ENCODE results near the gene MBNL2. TPM values are rescaled to one million over a fixed set of nuclear protein-coding genes. Genes with fewer than 3 reads are reported as not detected.

MBNL2 gene
- total and polyA plus RNA-seq, 2 experiments from 2014 or later, result 0.55 to 3.2 TPM

DNA sequence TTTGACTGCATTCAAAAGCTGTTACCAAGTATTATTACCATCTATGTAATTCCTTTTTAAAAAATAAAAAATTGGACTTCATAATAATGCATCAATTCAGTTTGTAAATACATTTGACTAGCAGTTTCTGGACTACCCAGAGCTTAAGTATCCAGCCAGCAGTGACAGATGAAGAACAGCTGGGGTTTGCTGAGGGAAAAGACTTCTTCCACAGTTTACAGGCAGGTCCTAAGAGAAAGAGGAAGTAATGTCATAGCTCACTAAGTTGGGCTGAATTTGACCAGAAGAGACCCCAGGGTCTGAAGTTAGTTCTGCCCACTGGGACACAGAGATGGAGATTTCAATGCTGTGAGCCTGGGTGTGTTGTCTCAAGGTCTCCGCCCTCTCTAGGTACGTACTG, 96.4 kb downstream of the MBNL2 start:
- H3K4me2 ChIP-seq, result no peak overlapping the region
- no peaks in the 10 kb centered on the region for H3K9me3 Mint-ChIP-seq
- H3F3A ChIP-seq (replicated peaks; ENCODE audit: low read depth), result no peaks in the 10 kb centered on the region
- H3K36me3 Mint-ChIP-seq (ENCODE audit: low read depth), result no peaks in the 10 kb centered on the region
- ATAC-seq (no peak), DNase-seq (ENCODE audit: low spot score) (no peak)
- no peaks in the 10 kb centered on the region for H3K27me3 ChIP-seq (ENCODE audit: insufficient read depth)
- H3K27ac ChIP-seq (ENCODE audit: low read depth), result no peak overlapping the region
- 0 out of 2 replicates have a peak overlapping the region, but pooled peaks have one; percentile 14 for H2AFZ ChIP-seq
- H3K4me1 ChIP-seq (ENCODE audit: insufficient read depth), result no peaks in the 10 kb centered on the region
- no peaks in the 10 kb centered on the region for H3K9me2 ChIP-seq (ENCODE audit: insufficient read depth)
- TF ChIP-seq JUNB (IDR thresholded peaks at IDR 0.05; ENCODE audit: unreplicated experiment), result no peak
- no peak for TF ChIP-seq EZH2 (IDR thresholded peaks at IDR 0.05; ENCODE audit: low read depth, unreplicated experiment)
- TF ChIP-seq, protein P1, sequence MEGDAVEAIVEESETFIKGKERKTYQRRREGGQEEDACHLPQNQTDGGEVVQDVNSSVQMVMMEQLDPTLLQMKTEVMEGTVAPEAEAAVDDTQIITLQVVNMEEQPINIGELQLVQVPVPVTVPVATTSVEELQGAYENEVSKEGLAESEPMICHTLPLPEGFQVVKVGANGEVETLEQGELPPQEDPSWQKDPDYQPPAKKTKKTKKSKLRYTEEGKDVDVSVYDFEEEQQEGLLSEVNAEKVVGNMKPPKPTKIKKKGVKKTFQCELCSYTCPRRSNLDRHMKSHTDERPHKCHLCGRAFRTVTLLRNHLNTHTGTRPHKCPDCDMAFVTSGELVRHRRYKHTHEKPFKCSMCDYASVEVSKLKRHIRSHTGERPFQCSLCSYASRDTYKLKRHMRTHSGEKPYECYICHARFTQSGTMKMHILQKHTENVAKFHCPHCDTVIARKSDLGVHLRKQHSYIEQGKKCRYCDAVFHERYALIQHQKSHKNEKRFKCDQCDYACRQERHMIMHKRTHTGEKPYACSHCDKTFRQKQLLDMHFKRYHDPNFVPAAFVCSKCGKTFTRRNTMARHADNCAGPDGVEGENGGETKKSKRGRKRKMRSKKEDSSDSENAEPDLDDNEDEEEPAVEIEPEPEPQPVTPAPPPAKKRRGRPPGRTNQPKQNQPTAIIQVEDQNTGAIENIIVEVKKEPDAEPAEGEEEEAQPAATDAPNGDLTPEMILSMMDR (conservative IDR thresholded peaks at IDR 0.05; ENCODE audit: low read depth in 2 of 2), result no peak
- TF ChIP-seq CREB1 (CRISPR knock-in tag; IDR thresholded peaks at IDR 0.05; ENCODE audit: low read depth), result no peak
- no peak for TF ChIP-seq STAT1 (IDR thresholded peaks at IDR 0.05; ENCODE audit: unreplicated experiment)
- H3K4me3 ChIP-seq, result no peak overlapping the region
- peaks cover 20% of the 10 kb centered on the region for H3K4me1 Mint-ChIP-seq
- H4K20me1 ChIP-seq (replicated peaks; ENCODE audit: insufficient read depth), result no peaks in the 10 kb centered on the region
- H3K27me3 Mint-ChIP-seq (ENCODE audit: insufficient read depth, low read depth, poor library complexity), result peaks cover 2% of the 10 kb centered on the region
- no peaks in the 10 kb centered on the region for H3K79me2 ChIP-seq (replicated peaks; ENCODE audit: insufficient read depth)
- H3K27ac Mint-ChIP-seq, result no peak overlapping the region
- H3K36me3 ChIP-seq (ENCODE audit: insufficient read depth), result no peaks in the 10 kb centered on the region
- H3K4me3 Mint-ChIP-seq, result no peak overlapping the region

GRCh38 chr13:97319113-97319720, 97.1 kb downstream of the MBNL2 start:
- no peak overlapping the region; the same call in 1 of the 2 replicates for H3K27ac Mint-ChIP-seq
- TF ChIP-seq ZNF331 (CRISPR knock-in tag; IDR thresholded peaks at IDR 0.05; ENCODE audit: low read depth) (no peak), ZNF114 (CRISPR knock-in tag; IDR thresholded peaks at IDR 0.05) (no peak), STAT1 (IDR thresholded peaks at IDR 0.05; ENCODE audit: unreplicated experiment) (no peak), JUNB (IDR thresholded peaks at IDR 0.05; ENCODE audit: unreplicated experiment) (no peak), NANOG (IDR thresholded peaks at IDR 0.05; ENCODE audit: borderline replicate concordance) (no peak)
- TF ChIP-seq, protein P2, sequence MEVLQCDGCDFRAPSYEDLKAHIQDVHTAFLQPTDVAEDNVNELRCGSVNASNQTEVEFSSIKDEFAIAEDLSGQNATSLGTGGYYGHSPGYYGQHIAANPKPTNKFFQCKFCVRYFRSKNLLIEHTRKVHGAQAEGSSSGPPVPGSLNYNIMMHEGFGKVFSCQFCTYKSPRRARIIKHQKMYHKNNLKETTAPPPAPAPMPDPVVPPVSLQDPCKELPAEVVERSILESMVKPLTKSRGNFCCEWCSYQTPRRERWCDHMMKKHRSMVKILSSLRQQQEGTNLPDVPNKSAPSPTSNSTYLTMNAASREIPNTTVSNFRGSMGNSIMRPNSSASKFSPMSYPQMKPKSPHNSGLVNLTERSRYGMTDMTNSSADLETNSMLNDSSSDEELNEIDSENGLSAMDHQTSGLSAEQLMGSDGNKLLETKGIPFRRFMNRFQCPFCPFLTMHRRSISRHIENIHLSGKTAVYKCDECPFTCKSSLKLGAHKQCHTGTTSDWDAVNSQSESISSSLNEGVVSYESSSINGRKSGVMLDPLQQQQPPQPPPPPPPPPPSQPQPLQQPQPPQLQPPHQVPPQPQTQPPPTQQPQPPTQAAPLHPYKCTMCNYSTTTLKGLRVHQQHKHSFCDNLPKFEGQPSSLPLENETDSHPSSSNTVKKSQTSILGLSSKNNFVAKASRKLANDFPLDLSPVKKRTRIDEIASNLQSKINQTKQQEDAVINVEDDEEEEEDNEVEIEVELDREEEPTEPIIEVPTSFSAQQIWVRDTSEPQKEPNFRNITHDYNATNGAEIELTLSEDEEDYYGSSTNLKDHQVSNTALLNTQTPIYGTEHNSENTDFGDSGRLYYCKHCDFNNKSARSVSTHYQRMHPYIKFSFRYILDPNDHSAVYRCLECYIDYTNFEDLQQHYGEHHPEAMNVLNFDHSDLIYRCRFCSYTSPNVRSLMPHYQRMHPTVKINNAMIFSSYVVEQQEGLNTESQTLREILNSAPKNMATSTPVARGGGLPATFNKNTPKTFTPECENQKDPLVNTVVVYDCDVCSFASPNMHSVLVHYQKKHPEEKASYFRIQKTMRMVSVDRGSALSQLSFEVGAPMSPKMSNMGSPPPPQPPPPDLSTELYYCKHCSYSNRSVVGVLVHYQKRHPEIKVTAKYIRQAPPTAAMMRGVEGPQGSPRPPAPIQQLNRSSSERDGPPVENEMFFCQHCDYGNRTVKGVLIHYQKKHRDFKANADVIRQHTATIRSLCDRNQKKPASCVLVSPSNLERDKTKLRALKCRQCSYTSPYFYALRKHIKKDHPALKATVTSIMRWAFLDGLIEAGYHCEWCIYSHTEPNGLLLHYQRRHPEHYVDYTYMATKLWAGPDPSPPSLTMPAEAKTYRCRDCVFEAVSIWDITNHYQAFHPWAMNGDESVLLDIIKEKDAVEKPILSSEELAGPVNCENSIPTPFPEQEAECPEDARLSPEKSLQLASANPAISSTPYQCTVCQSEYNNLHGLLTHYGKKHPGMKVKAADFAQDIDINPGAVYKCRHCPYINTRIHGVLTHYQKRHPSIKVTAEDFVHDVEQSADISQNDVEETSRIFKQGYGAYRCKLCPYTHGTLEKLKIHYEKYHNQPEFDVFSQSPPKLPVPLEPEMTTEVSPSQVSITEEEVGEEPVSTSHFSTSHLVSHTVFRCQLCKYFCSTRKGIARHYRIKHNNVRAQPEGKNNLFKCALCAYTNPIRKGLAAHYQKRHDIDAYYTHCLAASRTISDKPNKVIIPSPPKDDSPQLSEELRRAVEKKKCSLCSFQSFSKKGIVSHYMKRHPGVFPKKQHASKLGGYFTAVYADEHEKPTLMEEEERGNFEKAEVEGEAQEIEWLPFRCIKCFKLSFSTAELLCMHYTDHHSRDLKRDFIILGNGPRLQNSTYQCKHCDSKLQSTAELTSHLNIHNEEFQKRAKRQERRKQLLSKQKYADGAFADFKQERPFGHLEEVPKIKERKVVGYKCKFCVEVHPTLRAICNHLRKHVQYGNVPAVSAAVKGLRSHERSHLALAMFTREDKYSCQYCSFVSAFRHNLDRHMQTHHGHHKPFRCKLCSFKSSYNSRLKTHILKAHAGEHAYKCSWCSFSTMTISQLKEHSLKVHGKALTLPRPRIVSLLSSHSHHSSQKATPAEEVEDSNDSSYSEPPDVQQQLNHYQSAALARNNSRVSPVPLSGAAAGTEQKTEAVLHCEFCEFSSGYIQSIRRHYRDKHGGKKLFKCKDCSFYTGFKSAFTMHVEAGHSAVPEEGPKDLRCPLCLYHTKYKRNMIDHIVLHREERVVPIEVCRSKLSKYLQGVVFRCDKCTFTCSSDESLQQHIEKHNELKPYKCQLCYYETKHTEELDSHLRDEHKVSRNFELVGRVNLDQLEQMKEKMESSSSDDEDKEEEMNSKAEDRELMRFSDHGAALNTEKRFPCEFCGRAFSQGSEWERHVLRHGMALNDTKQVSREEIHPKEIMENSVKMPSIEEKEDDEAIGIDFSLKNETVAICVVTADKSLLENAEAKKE (CRISPR knock-in tag; IDR thresholded peaks at IDR 0.05), result no peak
- TF ChIP-seq, protein P3, sequence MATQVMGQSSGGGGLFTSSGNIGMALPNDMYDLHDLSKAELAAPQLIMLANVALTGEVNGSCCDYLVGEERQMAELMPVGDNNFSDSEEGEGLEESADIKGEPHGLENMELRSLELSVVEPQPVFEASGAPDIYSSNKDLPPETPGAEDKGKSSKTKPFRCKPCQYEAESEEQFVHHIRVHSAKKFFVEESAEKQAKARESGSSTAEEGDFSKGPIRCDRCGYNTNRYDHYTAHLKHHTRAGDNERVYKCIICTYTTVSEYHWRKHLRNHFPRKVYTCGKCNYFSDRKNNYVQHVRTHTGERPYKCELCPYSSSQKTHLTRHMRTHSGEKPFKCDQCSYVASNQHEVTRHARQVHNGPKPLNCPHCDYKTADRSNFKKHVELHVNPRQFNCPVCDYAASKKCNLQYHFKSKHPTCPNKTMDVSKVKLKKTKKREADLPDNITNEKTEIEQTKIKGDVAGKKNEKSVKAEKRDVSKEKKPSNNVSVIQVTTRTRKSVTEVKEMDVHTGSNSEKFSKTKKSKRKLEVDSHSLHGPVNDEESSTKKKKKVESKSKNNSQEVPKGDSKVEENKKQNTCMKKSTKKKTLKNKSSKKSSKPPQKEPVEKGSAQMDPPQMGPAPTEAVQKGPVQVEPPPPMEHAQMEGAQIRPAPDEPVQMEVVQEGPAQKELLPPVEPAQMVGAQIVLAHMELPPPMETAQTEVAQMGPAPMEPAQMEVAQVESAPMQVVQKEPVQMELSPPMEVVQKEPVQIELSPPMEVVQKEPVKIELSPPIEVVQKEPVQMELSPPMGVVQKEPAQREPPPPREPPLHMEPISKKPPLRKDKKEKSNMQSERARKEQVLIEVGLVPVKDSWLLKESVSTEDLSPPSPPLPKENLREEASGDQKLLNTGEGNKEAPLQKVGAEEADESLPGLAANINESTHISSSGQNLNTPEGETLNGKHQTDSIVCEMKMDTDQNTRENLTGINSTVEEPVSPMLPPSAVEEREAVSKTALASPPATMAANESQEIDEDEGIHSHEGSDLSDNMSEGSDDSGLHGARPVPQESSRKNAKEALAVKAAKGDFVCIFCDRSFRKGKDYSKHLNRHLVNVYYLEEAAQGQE (IDR thresholded peaks at IDR 0.05; ENCODE audit: unreplicated experiment), result no peak

More at GRCh38 chr13:97319113-97319720, 97.1 kb downstream of the MBNL2 start:
- ATAC-seq (no peak), DNase-seq (ENCODE audit: low spot score) (no peak)
- Histone ChIP-seq H3F3A (replicated peaks; ENCODE audit: low read depth) (no peaks in the 10 kb centered on the region), H3K27ac (ENCODE audit: low read depth) (no peak overlapping the region), H4K20me1 (replicated peaks; ENCODE audit: insufficient read depth) (no peaks in the 10 kb centered on the region), H3K4me2 (no peak overlapping the region), H3K79me2 (replicated peaks; ENCODE audit: insufficient read depth) (no peaks in the 10 kb centered on the region), H3K9me2 (ENCODE audit: insufficient read depth) (no peaks in the 10 kb centered on the region), H3K4me1 (ENCODE audit: insufficient read depth) (no peaks in the 10 kb centered on the region), H3K4me3 (no peak overlapping the region), H3K27me3 (ENCODE audit: insufficient read depth) (no peaks in the 10 kb centered on the region), H3K36me3 (ENCODE audit: insufficient read depth) (no peaks in the 10 kb centered on the region), H2AFZ (0 out of 2 replicates have a peak overlapping the region, but pooled peaks have one; percentile 14)
- H3K4me3 Mint-ChIP-seq, result no peak overlapping the region
- H3K27me3 Mint-ChIP-seq (ENCODE audit: insufficient read depth, low read depth, poor library complexity), result peaks cover 2% of the 10 kb centered on the region
- no peaks in the 10 kb centered on the region for H3K9me3 Mint-ChIP-seq
- peaks cover 20% of the 10 kb centered on the region for H3K4me1 Mint-ChIP-seq
- H3K36me3 Mint-ChIP-seq (ENCODE audit: low read depth), result no peaks in the 10 kb centered on the region
